Stimulated activated effector memory CD8-positive, alpha-beta T cell treated with anti-CD3 and anti-CD28 coated beads, Interleukin-12 subunit alpha, Interleukin-12 subunit beta, amount 100 ng/mL, for 72 hours (primary cell): Measurements from ENCODE around the gene PRSS48.
"Not testable (repeated sequence)": the region's sequence is repeated elsewhere in the genome, so short reads cannot be mapped to it uniquely, and the experiment has no call there.

Experiments
- ATAC-seq: fragments of 150-1000 bp; cut with Tn5 transposase; 2 replicates; pipeline ENCODE4 v1.10.0; 2021
- DNase-seq, 2 donors: peaks; one replicate each; pipeline ENCODE4 v3.0.0; 2021 to 2022; ENCODE audit warnings: low spot score in 2 of 2
- H3K27ac Mint-ChIP-seq: one replicate; pipeline ENCODE4 v1.8.0; 2022; ENCODE audit warnings: mild to moderate bottlenecking, mixed read lengths
- H3K36me3 Mint-ChIP-seq: one replicate; pipeline ENCODE4 v1.8.0; 2022; ENCODE audit warnings: mild to moderate bottlenecking, mixed read lengths
- H3K4me1 Mint-ChIP-seq: one replicate; pipeline ENCODE4 v1.8.0; 2022; ENCODE audit warnings: mixed read lengths
- H3K4me3 Mint-ChIP-seq: one replicate; pipeline ENCODE4 v1.8.0; 2022; ENCODE audit warnings: mild to moderate bottlenecking, mixed read lengths
- H3K9me3 Mint-ChIP-seq: one replicate; pipeline ENCODE4 v1.8.0; 2022; ENCODE audit warnings: mixed read lengths

Gene PRSS48

DNA sequence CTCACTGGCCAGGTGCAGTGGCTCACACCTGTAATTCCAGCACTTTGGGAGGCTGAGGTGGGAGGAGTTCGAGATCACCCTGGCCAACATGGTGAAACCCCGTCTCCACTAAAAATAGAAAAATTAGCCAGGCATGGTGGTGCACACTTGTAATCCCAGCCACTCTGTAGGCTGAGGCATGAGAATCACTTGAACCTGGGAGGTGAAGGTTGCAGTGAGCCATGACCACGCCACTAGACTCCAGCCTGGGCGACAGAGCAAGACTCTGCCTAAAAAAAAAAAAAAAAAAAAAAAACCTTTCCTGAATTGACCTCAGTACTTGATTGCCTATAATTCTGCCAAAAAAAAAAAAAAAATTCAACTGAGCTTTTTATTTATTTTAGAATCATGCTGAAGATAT lies 45.2 kb downstream of the PRSS48 start:
- not testable (repeated sequence) for H3K4me3 Mint-ChIP-seq, H3K9me3 Mint-ChIP-seq, H3K36me3 Mint-ChIP-seq, ATAC-seq, H3K4me1 Mint-ChIP-seq, H3K27ac Mint-ChIP-seq, DNase-seq

DNA sequence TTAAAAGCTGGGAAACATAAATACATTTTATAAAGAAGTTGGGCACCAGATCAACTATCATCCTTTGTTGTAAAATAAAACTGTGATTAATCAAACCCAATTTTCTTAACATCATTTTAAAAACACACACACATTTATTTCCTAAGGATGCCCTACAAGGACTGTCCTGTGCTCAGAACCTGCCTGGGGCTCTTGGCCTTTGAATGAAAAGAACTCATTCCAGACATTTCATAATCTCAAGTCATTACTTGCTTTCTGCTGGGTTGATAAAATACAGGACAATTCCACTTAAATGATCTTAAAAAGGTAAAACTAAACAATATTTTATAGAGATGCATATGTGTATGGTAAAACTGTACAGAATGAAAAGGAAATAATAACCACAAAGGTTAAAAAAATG lies 45.6 kb downstream of the PRSS48 start:
- Mint-ChIP-seq H3K27ac (no peak overlapping the region), H3K4me3 (no peak overlapping the region), H3K4me1 (peaks cover 5% of the 10 kb centered on the region)

DNA sequence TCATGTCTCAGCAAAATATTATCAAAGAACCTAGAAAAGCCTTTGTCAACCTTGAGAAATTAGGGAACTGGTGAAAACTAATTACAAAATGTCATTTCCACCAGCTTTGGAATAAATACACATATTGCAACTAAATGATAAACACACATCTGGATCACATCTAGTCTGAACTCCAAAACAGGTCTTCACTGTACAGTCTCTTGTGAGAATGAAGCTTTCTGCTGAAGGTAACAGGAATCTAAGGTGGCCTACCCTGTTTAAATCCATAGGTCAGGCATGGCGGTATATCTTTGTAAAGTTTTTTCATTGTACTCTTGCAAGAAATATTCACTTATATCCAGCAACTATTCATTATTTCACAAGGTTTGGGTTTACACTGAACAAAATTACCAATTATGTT lies 46.7 kb downstream of the PRSS48 start:
- Mint-ChIP-seq H3K4me1 (peaks cover 5% of the 10 kb centered on the region), H3K36me3 (no peaks in the 10 kb centered on the region), H3K4me3 (no peak overlapping the region), H3K9me3 (no peaks in the 10 kb centered on the region), H3K27ac (no peak overlapping the region)
- ATAC-seq (no peak), DNase-seq (no peak)

More for the DNA sequence above, 45.6 kb downstream of the PRSS48 start:
- Mint-ChIP-seq H3K36me3 (no peaks in the 10 kb centered on the region), H3K9me3 (no peaks in the 10 kb centered on the region)
- DNase-seq (no peak), ATAC-seq (no peak)

GRCh38 chr4:151324124-151324751 lies 47.3 kb downstream of the PRSS48 start:
- Mint-ChIP-seq H3K36me3 (no peaks in the 10 kb centered on the region), H3K9me3 (no peaks in the 10 kb centered on the region), H3K4me3 (no peak overlapping the region), H3K27ac (no peak overlapping the region), H3K4me1 (peaks cover 5% of the 10 kb centered on the region)
- DNase-seq (no peak), ATAC-seq (no peak)

- peak; percentile 60 for ATAC-seq
- no peak overlapping the region for H3K4me3 Mint-ChIP-seq
- H3K27ac Mint-ChIP-seq, result no peak overlapping the region
- DNase-seq, result no peak
- no peaks in the 10 kb centered on the region for H3K9me3 Mint-ChIP-seq
- no peaks in the 10 kb centered on the region for H3K36me3 Mint-ChIP-seq
- peaks cover 5% of the 10 kb centered on the region for H3K4me1 Mint-ChIP-seq
Observed at GRCh38 chr4:151324752-151325110, 47.8 kb downstream of the PRSS48 start.

DNA sequence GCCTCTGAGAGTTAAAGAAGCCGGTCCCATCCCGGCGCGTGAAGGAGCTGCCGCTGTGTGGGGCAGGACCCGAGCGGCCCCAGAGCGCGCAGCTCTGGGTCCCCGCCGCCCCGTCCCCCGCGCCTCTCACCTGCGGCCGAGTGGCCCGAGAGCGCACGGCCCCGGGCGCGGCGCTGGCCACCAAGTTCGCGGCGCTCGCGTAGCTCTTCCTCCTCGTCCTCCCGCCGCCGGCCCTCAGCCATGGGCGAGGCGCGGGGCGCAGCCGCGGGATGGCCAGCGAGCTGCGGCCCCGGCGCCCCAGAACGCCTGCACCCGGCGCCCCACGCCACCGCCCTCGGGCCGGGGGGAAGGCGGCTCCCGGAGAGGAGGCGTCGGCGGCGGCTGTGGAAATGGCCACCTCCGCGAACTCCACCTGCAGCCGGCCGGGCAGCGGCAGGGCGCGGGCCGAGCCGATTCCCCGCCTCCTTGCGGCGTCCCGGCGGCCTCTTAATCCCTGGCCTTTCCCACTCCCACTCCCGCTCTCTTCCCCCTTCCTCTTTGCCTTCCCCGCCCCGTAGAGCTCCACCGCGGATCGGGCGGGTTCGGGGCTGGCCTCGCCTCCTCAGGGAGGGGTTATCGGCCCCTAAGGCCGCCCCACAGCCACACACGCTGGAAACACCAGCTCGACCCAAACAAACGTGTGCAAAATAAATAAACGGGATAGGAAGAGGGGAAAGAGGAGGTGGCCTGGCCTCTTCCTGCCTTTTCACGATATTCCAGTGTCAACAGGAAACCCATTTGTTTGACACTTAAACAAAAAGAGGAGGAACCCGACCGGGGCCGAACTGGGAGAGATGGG lies 48.4 kb downstream of the PRSS48 start, which contains the start of gene SH3D19:
TSS of gene SH3D19 (minus strand) at position 495 of the 838 bp plus-strand sequence. CDS start at position 242, 253 bp downstream.
- H3K27ac Mint-ChIP-seq, result no peak within 1 kb of the TSS
- no peaks in the 10 kb centered on the region for H3K9me3 Mint-ChIP-seq
- peaks cover 5% of the 10 kb centered on the region for H3K4me1 Mint-ChIP-seq
- ATAC-seq, result no peak
- H3K4me3 Mint-ChIP-seq, result peak within 1 kb of the TSS; percentile 64
- H3K36me3 Mint-ChIP-seq, result no peaks in the 10 kb centered on the region
- no peak for DNase-seq

- Mint-ChIP-seq H3K4me3 (peak overlapping the region; percentile 64), H3K9me3 (peaks cover 3% of the 10 kb centered on the region), H3K27ac (no peak overlapping the region), H3K4me1 (peaks cover 5% of the 10 kb centered on the region), H3K36me3 (no peaks in the 10 kb centered on the region)
- DNase-seq (no peak), ATAC-seq (no peak)
Observed at GRCh38 chr4:151325949-151326246, 48.9 kb downstream of the PRSS48 start.

DNA sequence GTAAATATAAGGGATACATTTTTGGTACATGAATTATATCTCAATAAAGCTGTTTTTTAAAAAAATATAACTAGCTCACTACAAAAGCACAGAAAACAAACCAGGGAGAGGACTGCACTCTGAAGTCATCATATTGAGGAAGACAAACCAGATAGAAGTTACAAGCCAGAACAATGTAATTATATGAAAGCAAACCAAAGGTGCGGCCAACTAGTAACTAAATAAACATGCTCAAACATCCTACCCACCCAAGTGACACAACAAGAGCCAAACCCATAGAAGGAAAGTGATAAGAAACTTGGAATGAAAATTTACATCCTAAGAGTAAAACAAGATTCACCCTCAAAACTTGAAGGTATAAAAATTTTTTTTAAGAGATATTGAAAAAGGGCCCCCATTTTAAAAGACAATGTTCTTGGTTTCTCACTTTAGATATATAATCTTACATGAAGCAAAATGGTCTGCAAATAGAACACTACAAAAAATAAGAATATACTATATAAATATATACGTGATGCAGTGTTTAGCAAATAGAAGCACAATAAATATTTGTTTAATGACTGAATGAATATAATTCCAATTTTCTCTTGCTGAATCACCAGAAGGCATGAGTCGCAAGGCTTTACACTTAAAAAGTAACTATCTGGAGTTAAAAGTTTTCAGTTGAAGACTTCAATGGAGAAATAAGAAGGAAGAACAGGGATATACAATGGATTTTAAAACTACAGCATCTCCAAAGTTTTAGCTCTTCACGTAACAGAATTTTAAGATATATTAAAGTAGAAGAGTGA lies 52.5 kb downstream of the PRSS48 start:
- no peak overlapping the region for H3K4me3 Mint-ChIP-seq
- no peak overlapping the region for H3K27ac Mint-ChIP-seq
- peaks cover 6% of the 10 kb centered on the region for H3K9me3 Mint-ChIP-seq
- H3K36me3 Mint-ChIP-seq, result no peaks in the 10 kb centered on the region
- no peak for ATAC-seq
- peaks cover 5% of the 10 kb centered on the region for H3K4me1 Mint-ChIP-seq
- DNase-seq, result no peak

GRCh38 chr4:151331276-151332042 lies 54.5 kb downstream of the PRSS48 start:
- H3K27ac Mint-ChIP-seq, result no peak overlapping the region
- DNase-seq, result no peak
- H3K9me3 Mint-ChIP-seq, result peaks cover 6% of the 10 kb centered on the region
- no peak overlapping the region for H3K4me3 Mint-ChIP-seq
- ATAC-seq, result peak; percentile 24
- H3K4me1 Mint-ChIP-seq, result no peaks in the 10 kb centered on the region
- H3K36me3 Mint-ChIP-seq, result no peaks in the 10 kb centered on the region

DNA sequence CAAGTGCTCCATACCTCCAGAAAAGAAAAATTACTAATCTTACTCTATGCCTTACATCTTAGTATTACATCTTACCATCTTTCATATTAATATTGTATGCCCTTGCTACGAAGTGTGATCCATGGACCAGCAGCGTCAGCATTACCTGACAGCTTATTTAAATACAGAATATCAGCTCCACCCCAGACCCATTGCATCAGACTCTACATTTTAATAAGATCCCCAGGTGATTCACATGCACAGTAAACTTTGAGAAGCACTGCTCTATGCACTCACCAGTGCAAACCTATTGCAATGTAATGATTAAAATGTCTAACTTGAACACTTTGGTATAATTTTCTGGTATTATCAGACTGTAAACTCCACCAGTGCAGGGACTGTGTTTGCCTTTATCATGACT lies 62.5 kb downstream of the PRSS48 start:
- Mint-ChIP-seq H3K36me3 (no peaks in the 10 kb centered on the region), H3K27ac (no peak overlapping the region), H3K4me3 (no peak overlapping the region), H3K4me1 (no peaks in the 10 kb centered on the region), H3K9me3 (no peaks in the 10 kb centered on the region)
- DNase-seq (no peak), ATAC-seq (no peak)

- Mint-ChIP-seq H3K36me3 (no peaks in the 10 kb centered on the region), H3K4me3 (no peak overlapping the region), H3K9me3 (no peaks in the 10 kb centered on the region), H3K4me1 (no peaks in the 10 kb centered on the region), H3K27ac (no peak overlapping the region)
- DNase-seq (no peak), ATAC-seq (no peak)
Observed at GRCh38 chr4:151340751-151341385, 63.9 kb downstream of the PRSS48 start.
